SJSA1 (cell line): ENCODE measurements around the gene PRKCH. TPM values are rescaled to one million over a fixed set of nuclear protein-coding genes. Genes with fewer than 3 reads are reported as not detected.
A peak's percentile ranks its signal among the peaks of the same experiment; 100 is the strongest.
"Not testable (repeated sequence)": the region's sequence is repeated elsewhere in the genome, so short reads cannot be mapped to it uniquely, and the experiment has no call there.

Experiments
- DNase-seq, 2 experiments: peaks; one replicate each; pipeline ENCODE4 v3.0.0-alpha.2; 2015 to 2020; ENCODE audit warnings: low spot score in 2 of 2, low read depth in 1 of 2
- H3K27ac ChIP-seq: fragments of 250-450 bp; sonication (Bioruptor Pico); 2 replicates; pipeline ENCODE4 v1.5.1; 2020; ENCODE audit warnings: mild to moderate bottlenecking, moderate library complexity
- H3K27me3 ChIP-seq: fragments of 250-450 bp; sonication (Bioruptor Pico); replicated peaks from 2 replicates; pipeline ENCODE4 v1.5.1; 2020; ENCODE audit warnings: mild to moderate bottlenecking, moderate library complexity
- H3K36me3 ChIP-seq: fragments of 250-450 bp; sonication (Bioruptor Pico); 2 replicates; pipeline ENCODE4 v1.5.1; 2020; ENCODE audit warnings: mild to moderate bottlenecking
- H3K4me1 ChIP-seq: fragments of 250-450 bp; sonication (Bioruptor Pico); replicated peaks from 2 replicates; pipeline ENCODE4 v1.6.1; 2021; ENCODE audit warnings: mild to moderate bottlenecking
- H3K4me3 ChIP-seq: fragments of 250-450 bp; sonication (Bioruptor Pico); 2 replicates; pipeline ENCODE4 v1.5.1; 2020; ENCODE audit warnings: mild to moderate bottlenecking
- H3K9me3 ChIP-seq: fragments of 250-450 bp; sonication (Bioruptor Pico); replicated peaks from 2 replicates; pipeline ENCODE4 v1.5.1; 2020; ENCODE audit warnings: mild to moderate bottlenecking
- total RNA-seq: library from RNA; depleted of rRNA; stranded (reverse); fragments of >200 nt; shearing (Covaris generic); gene quantifications from 2 replicates; pipeline ENCODE4 v1.2.3, GENCODE V29; 2014

The PRKCH gene
- total RNA-seq, 1 experiment from 2014 or later, result 5.7 TPM

- no peak overlapping the region for H3K4me3 ChIP-seq
- H3K9me3 ChIP-seq, result no peaks in the 10 kb centered on the region
- no peaks in the 10 kb centered on the region for H3K36me3 ChIP-seq
- DNase-seq, result peak; percentile 56 to 57
- peak overlapping the region; percentile 39 for H3K27ac ChIP-seq
- H3K27me3 ChIP-seq, result no peaks in the 10 kb centered on the region
- peaks cover 54% of the 10 kb centered on the region for H3K4me1 ChIP-seq
These were observed 202.9 kb downstream of the PRKCH start for GRCh38 chr14:61524211-61524806.

- Histone ChIP-seq H3K27me3 (no peaks in the 10 kb centered on the region), H3K36me3 (no peaks in the 10 kb centered on the region), H3K9me3 (no peaks in the 10 kb centered on the region), H3K4me3 (no peak overlapping the region), H3K27ac (peak overlapping the region; percentile 39), H3K4me1 (peaks cover 54% of the 10 kb centered on the region)
- DNase-seq, result no peak
These were observed 203.5 kb downstream of the PRKCH start for GRCh38 chr14:61524936-61525292.

DNA sequence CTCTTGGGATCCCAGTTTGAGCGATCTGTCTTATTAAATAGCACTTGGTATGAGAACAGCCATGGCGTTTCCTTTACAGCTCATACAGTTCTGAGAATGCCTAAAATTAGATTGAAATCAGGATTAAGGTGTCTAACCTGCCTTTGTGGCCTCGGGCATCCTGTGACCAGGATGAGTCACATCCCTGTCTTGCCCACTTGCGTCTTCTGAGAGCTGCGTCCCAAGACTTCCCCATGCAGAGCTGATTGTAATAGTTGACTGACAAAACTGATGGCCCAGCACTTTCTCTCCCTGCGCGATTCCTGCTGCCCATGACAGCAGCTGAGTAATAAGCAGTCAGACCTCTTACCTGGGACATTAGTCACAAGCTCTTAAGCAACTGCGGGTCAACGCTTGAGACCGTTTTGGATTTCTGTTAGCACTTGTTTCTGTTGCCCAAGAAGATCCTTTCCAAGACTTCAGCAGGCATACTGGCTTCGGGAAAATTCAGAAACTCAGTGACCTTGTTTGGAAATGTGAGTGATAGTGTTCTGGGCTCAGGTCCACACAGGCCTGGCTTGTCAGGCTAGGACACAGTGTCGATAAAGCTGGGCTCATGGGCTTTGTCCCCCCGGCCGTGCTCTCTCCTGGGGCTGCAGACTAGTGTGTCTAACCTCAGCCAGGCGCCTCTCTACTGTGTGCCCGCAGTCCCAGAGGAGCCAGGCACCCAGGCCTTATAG lies 204.1 kb downstream of the PRKCH start:
- Histone ChIP-seq H3K27me3 (no peaks in the 10 kb centered on the region), H3K4me3 (no peak overlapping the region), H3K27ac (peak overlapping the region; percentile 39; the same call in 1 of the 2 replicates), H3K4me1 (peaks cover 54% of the 10 kb centered on the region), H3K9me3 (no peaks in the 10 kb centered on the region), H3K36me3 (no peaks in the 10 kb centered on the region)
- peak; percentile 52 to 59 for DNase-seq

DNA sequence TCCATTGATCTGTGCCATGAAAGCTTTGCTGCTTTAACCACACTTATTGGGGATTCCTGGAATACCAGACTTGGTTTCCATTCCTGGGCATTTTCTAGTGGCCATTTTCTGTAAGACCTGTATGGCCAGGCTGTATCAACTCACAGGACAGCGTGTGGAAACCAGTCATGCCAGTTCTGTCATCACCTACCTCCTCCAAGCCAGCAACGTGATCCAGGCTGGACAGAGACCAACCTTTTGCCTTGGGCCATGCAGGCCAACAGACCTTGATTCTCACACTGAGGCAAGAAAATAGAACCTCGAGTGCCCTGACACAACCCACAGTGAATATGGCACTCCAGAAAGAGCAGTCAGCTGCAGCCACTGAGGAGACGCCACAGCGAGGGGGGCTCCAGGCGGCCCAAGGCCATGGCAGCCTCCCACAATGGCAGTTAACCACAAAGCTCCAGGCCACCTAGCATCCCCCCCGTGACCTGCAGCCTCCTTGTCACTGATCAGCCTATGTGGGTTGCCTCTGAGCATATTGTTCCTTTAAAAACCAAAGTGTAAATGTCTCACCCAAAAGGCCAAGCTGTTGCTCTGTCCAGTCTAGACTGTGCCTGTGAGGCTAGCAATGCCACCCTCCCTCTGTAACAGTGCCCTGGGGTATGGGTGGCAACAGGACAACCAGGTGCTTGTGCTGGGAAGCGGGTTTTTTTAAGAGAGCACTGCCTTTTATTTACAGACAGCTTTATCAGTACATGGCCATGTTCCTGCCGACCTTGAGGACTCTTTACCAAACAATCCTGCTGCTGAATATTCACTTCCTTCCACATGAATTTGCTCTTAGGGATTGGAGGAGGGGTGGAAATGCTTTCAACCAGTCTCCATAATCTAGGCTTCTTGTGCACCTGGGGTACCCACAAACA lies 205.3 kb downstream of the PRKCH start:
- H3K9me3 ChIP-seq, result no peaks in the 10 kb centered on the region
- no peak for DNase-seq
- H3K4me1 ChIP-seq, result peaks cover 54% of the 10 kb centered on the region
- no peaks in the 10 kb centered on the region for H3K36me3 ChIP-seq
- no peak overlapping the region for H3K4me3 ChIP-seq
- H3K27ac ChIP-seq, result no peak overlapping the region
- no peaks in the 10 kb centered on the region for H3K27me3 ChIP-seq

DNA sequence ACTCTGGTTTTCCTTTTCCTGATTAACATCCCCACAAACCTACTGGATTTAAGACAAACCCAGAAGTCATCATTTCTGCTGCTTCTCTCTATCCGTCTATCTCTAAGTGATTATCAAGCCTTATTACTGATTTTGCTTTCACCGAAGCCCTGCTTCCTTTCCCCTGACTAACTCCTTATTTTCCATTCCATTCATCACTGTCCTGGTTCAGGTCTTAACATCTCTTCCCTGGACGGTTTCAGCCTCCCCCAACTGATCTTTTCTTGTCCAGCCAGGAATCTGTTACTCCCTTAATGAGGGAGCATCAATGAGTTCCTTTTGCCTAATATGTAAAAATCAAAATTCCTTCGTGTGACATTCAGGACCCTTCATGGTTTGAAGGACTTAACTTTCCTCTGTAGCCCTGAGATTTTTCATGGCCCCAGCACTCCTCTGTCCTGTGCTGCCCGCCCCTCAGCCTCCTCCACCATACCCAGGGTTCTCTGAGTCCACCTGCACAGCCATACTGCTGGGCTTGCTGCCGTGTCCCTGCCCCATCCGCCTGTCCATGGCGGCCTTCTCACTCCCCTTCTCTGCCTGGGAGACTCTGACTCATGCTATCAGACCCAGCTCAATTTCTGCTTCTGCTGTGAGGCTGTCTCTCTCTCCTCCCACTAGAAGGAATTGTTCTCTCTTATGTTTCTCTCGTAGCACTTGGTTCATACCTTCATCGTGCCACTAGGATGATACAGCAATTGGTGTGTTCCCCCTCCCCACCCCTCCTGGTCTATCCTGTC lies 206.1 kb downstream of the PRKCH start:
- Histone ChIP-seq H3K9me3 (no peaks in the 10 kb centered on the region), H3K4me3 (no peak overlapping the region), H3K27me3 (no peaks in the 10 kb centered on the region), H3K27ac (no peak overlapping the region), H3K4me1 (peaks cover 54% of the 10 kb centered on the region), H3K36me3 (no peaks in the 10 kb centered on the region)
- DNase-seq, result peak; percentile 44 to 56

DNA sequence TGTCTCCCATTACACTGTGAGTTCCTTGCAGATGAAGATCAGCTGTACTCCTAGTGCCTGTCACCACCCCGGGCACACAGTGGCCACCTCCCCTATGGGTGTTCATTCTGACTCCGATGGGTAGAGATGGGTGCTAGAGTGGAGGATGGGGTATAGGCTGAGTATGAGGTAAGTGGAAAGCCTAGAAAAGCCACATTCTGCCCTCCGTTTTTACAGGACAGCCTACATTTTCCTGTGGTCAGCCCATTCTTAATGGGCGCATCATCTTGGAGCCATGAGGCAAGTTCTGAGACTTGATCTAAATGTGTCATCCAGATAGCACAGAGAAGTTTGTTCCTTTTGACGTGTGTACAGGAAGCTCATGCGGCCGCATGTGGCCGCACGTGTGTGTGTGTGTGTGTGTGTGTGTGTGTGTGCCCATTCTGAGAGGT lies 207.2 kb downstream of the PRKCH start:
- Histone ChIP-seq H3K27ac (0 out of 2 replicates have a peak overlapping the region, but pooled peaks have one; percentile 13), H3K9me3 (no peaks in the 10 kb centered on the region), H3K36me3 (no peaks in the 10 kb centered on the region), H3K4me3 (no peak overlapping the region), H3K4me1 (peaks cover 54% of the 10 kb centered on the region), H3K27me3 (no peaks in the 10 kb centered on the region)
- DNase-seq, result peak in 1 of 2 experiments; percentile 31

GRCh38 chr14:61529360-61529759 lies 208.0 kb downstream of the PRKCH start:
- H3K4me3 ChIP-seq, H3K36me3 ChIP-seq, H3K9me3 ChIP-seq, H3K27me3 ChIP-seq, DNase-seq, H3K27ac ChIP-seq: not testable (repeated sequence)
- peaks cover 48% of the 10 kb centered on the region for H3K4me1 ChIP-seq

DNA sequence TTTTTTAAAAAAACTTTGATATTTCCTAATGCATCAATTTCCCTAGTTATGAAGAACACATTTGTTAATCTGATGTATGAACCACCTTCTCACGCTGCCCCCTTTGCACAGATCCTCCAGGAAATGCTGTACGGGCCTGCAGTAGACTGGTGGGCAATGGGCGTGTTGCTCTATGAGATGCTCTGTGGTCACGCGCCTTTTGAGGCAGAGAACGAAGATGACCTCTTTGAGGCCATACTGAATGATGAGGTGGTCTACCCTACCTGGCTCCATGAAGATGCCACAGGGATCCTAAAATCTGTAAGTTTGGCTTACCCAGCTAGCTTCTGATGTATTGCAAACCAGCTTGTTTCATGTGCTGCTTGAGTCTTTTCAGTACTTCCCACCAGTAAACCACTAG lies 208.9 kb downstream of the PRKCH start:
- Histone ChIP-seq H3K27me3 (no peaks in the 10 kb centered on the region), H3K36me3 (no peaks in the 10 kb centered on the region), H3K27ac (no peak overlapping the region), H3K9me3 (no peaks in the 10 kb centered on the region), H3K4me3 (no peak overlapping the region), H3K4me1 (peaks cover 38% of the 10 kb centered on the region)
- DNase-seq, result no peak

- DNase-seq, result no peak
- Histone ChIP-seq H3K4me1 (peaks cover 32% of the 10 kb centered on the region), H3K36me3 (no peaks in the 10 kb centered on the region), H3K4me3 (no peak overlapping the region), H3K27ac (no peak overlapping the region), H3K27me3 (no peaks in the 10 kb centered on the region), H3K9me3 (no peaks in the 10 kb centered on the region)
These were observed 209.5 kb downstream of the PRKCH start for GRCh38 chr14:61530896-61531295.

DNA sequence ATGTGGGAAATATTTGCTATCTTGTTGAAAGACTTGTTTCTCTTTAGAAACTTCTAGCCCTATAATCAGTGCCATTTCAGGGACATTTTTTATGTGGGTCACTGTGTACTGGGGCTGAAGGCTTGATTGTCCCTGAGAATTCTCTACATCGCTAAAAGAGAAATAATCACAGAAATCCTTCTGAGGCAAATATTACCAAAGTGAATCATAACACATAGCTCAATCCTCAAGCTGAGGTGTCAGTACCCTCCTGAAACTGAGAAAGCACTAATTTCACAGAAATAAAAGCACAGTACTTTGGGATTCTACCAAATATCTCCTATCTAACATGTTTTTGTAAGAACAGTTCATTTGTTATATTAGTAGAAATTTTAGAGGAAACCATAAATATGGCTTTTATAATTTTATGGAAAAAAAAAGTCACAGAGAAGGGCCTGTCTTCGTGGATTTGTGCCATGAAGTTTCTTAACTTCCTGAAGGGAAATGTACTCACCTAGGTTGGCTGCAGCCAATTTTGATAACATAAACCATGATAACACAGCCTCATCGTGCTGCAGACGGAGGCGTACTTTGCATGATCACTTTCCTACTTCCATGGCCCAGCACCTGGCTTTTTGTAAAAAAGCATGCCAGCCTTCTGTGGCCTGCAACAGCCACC lies 210.2 kb downstream of the PRKCH start:
- H3K4me3 ChIP-seq, result no peak overlapping the region
- peaks cover 25% of the 10 kb centered on the region for H3K4me1 ChIP-seq
- H3K27me3 ChIP-seq, result no peaks in the 10 kb centered on the region
- H3K9me3 ChIP-seq, result no peaks in the 10 kb centered on the region
- no peaks in the 10 kb centered on the region for H3K36me3 ChIP-seq
- H3K27ac ChIP-seq, result no peak overlapping the region
- no peak for DNase-seq

GRCh38 chr14:61532123-61532505 lies 210.7 kb downstream of the PRKCH start:
- Histone ChIP-seq H3K4me3 (no peak overlapping the region), H3K4me1 (peaks cover 25% of the 10 kb centered on the region), H3K36me3 (no peaks in the 10 kb centered on the region), H3K27ac (no peak overlapping the region), H3K27me3 (no peaks in the 10 kb centered on the region), H3K9me3 (no peaks in the 10 kb centered on the region)
- no peak for DNase-seq

- H3K36me3 ChIP-seq, result no peaks in the 10 kb centered on the region
- no peak for DNase-seq
- peaks cover 25% of the 10 kb centered on the region for H3K4me1 ChIP-seq
- no peak overlapping the region for H3K27ac ChIP-seq
- no peaks in the 10 kb centered on the region for H3K9me3 ChIP-seq
- H3K27me3 ChIP-seq, result no peaks in the 10 kb centered on the region
- no peak overlapping the region for H3K4me3 ChIP-seq
These were observed 211.4 kb downstream of the PRKCH start for GRCh38 chr14:61532763-61533162.
